ENCODE data around the gene RXFP2.

The RXFP2 gene

DNA sequence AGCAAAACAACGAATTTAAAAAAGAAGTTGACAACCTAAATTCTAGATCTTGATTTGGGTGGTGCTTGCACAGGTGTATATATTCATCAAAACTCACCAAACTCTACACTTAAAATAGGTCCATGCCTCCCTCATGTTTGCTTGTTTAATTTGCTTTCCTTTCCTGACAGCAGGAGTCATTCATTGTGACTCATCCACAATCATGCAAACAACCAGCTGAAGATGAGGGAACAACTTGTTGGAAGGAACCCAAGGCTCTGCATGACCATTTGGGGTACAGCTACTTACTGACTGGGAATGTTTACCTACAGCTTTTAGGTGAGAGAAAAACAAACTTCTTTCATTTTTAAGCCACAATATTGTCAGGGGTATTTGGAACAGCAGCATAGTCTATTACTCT lies 96.6 kb downstream of the RXFP2 start:
- peak; percentile 34 for DNase-seq

DNA sequence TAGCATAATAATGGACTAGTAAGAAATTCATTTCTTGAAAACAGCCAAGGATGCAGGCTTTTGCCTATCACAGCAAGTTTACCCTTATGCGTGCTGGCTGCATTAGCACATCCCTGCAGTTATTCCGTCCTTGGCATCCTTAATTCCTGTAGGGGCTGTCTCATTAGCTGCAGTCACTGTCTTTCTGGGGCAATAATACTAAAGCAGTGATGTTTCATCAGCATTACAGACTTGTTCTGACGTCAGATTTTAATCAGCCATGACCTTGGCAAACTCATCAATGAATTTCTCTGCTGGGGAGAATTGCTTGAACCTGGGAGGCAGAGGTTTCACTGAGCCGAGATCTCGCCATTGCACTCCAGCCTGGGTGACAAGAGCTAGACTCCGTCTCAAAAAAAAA lies 103.7 kb downstream of the RXFP2 start:
- no peak for DNase-seq

DNA sequence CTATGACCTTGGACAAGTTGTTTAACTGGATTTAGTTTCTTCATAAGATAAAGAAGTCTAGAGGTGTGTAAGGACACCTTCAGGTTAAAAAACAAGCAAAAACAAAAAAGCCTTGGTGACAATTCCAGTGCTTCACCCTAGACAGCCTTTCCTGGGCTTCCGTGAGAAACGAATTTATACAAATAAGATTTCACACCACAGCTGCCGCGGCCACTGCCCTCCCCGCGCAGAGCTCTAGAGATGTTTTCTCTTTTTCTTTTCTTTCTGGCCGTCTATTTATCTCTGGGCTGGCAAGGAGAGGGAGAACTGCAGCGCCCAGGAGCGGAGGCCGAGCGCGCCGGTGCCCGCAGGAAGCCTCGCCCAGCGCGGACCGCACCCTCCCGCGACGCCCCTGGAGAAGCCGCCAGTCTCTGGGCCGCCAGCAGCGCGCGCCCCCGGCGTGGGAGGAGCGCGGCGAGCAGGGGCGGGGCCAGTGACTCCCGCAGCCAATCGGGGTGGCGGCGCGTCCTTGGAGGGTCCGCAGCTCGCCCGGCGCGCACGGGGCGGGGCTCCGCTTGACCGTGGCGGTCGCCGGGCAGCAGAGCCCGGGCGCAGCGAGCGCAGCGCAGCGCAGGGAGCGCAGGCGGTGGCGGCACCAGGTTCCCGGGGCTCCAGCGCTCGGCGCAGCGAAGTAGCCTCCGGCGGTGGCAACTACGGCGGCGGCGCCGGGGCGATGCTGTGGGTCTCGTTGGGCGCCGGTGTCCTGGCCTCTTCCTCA lies 107.0 kb downstream of the RXFP2 start:
- DNase-seq, result peak; percentile 87

DNA sequence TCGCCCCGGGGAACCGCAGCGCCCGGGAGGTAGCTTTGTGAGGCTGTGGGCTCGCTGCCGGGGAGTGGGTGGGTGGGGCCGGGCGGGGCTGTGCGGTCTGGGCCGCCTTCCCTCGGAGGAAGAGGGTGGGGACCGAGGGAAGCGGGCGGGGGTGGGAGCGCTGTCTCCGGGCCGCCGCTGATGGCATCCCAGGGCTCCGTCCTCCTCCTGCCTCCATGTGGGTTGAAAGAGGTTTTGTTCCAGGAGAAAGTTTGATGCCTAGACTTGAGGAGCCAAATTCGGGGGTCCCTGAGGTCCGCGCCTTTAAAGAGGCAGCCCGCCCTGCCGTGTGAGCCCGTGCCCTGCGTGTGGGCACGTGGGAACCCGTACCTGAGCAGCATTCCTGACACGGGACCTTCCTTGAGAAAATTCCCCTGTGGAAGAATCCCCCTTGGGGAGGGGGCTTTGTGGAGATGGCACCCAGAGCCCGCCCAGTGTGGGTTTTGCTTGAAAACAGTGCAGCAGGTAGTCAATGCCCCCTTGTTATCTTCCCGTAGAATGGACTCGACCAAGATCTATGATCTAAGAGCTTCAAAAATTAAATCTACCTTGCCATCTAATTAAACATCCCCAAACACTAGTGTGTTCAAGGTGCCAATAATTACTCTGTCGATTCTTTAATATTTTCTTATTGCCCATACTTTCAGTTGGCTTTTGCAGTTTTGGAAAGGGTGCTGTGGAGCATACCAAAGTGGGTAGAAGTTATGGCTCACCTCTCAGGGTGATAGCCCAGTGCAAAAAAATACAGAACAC lies 107.8 kb downstream of the RXFP2 start:
- no peak for DNase-seq

DNA sequence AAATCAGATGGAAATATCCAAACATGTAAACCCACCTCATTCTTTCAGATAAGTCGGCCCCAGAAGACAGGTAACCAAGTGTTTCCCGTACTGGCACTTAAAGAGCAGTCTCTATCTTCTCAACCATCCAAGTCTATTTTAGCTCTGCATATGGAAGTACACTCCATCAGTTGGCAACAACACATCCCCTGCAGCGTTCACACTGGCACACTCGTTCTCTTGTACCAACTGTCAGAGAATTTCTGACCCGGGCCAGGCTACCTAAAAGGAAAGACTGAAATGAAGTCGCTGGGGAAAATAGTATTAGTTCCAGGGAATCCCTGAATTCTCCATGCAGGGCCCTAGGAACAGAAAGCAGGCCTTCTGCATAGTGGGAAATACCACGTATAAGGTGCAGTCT lies 109.3 kb downstream of the RXFP2 start:
- no peak for DNase-seq

DNA sequence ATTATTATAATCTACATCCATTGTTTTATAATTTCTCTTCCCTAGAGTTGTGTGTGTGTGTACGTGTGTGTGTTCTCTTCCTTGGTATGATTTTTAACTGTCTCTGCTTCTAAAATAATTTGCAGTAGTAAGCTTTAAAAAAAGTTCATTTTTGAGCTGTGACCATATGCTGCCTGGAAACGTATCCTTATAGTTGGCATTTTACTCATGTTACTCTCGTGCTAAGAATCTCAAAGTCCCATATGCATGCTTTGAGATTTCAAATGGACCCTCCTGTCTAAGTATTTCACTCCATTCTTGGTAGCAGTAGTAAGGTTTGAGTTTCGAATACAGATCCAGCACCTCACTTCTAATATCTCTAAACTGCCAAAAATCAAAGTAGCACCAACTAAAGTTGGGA lies 109.9 kb downstream of the RXFP2 start:
- no peak for DNase-seq

DNA sequence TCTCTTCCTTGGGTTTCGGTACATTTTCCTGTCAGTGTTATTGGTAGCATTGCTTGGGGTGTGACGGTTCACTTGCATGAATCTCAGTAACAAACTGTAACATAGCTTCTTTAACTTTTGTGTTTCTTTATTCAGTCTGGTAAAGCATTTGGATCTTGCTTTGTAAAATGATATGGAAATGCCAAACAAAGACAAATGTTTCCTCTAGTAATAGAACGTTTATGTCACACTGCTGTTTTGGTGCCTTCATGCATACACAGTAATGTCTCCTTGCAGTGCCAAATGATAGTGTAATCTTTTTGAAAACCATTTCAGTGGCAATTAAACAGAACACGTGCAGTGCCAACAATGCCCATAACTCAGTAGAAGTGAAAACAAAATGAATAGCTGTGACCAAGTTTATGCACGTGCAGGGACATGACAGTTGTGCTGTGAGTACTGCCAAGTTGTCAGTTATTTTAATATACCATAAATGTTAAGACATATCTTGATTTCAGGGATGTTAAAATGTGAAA lies 110.8 kb downstream of the RXFP2 start:
- no peak for DNase-seq

- no peak for DNase-seq
These were observed 111.9 kb downstream of the RXFP2 start for GRCh38 chr13:31851216-31851615.
